Smooth muscle cell (in vitro differentiated cells): ENCODE data around the gene CPSF4. TPM values are rescaled to one million over a fixed set of nuclear protein-coding genes. Genes with fewer than 3 reads are reported as not detected.

ENCODE experiments used
- DNase-seq: peaks from one replicate; lab custom pipeline; 2025; ENCODE audit not compliant: unreplicated experiment; lab: John Stamatoyannopoulos, UW
- H2AFZ ChIP-seq: fragments of 200-600 bp; sonication (generic); 2 replicates; pipeline ENCODE4 v1.6.0; 2016; ENCODE audit warnings: antibody characterized with exemption, low read depth, mild to moderate bottlenecking
- H3F3A ChIP-seq: fragments of 200-600 bp; sonication (generic); 2 replicates; pipeline ENCODE4 v1.6.0; 2017; ENCODE audit warnings: antibody characterized with exemption, low read depth
- H3K27ac ChIP-seq: fragments of 200-600 bp; sonication (generic); 2 replicates; pipeline ENCODE4 v1.5.1; 2016; ENCODE audit warnings: low read depth, mild to moderate bottlenecking
- H3K27me3 ChIP-seq: fragments of 200-600 bp; sonication (generic); 2 replicates; pipeline ENCODE4 v1.6.1; 2016; ENCODE audit warnings: low read depth, mild to moderate bottlenecking
- H3K36me3 ChIP-seq: fragments of 200-600 bp; sonication (generic); 2 replicates; pipeline ENCODE4 v1.5.1; 2016; ENCODE audit warnings: low read depth
- H3K4me1 ChIP-seq: fragments of 200-600 bp; sonication (generic); 2 replicates; pipeline ENCODE4 v1.5.1; 2016; ENCODE audit warnings: low read depth
- H3K4me2 ChIP-seq: fragments of 200-600 bp; sonication (generic); 2 replicates; pipeline ENCODE4 v1.6.0; 2016; ENCODE audit warnings: mild to moderate bottlenecking
- H3K4me3 ChIP-seq: fragments of 200-600 bp; sonication (generic); 2 replicates; pipeline ENCODE4 v1.5.1; 2016; ENCODE audit warnings: mild to moderate bottlenecking
- H3K79me2 ChIP-seq: fragments of 200-600 bp; sonication (generic); 2 replicates; pipeline ENCODE4 v1.6.0; 2016; ENCODE audit warnings: low read depth, mild to moderate bottlenecking
- H3K9ac ChIP-seq: fragments of 200-600 bp; sonication (generic); 2 replicates; pipeline ENCODE4 v1.6.0; 2016; ENCODE audit warnings: low read depth
- H3K9me3 ChIP-seq: fragments of 200-600 bp; sonication (generic); replicated peaks from 2 replicates; pipeline ENCODE4 v1.5.1; 2016; ENCODE audit warnings: low read depth
- H4K20me1 ChIP-seq: fragments of 200-600 bp; sonication (generic); 2 replicates; pipeline ENCODE4 v1.6.0; 2016; ENCODE audit warnings: low read depth
- CTCF ChIP-seq: fragments of 200-600 bp; sonication (generic); IDR thresholded peaks from 2 replicates; pipeline ENCODE4 v1.5.1; 2017; ENCODE audit warnings: borderline replicate concordance, mild to moderate bottlenecking, antibody characterized with exemption; ENCODE audit not compliant: insufficient read depth, poor library complexity, severe bottlenecking
- WGBS: methylation state at CpG from one replicate; pipeline ENCODE4 v1.1.7; 2016; ENCODE audit warnings: low lambda C conversion rate; 5-methylcytosine and 5-hydroxymethylcytosine counted together
- polyA plus RNA-seq: library from polyadenylated mRNA; unstranded; fragments of >200 nt; fragmentation: Nextera tagmentation; extraction: Ambion mirVana; gene quantifications from 2 replicates; pipeline ENCODE4 v1.2.1, GENCODE V29; 2016
- total RNA-seq: library from RNA; depleted of rRNA; stranded (reverse); fragments of >200 nt; gene quantifications from 2 replicates; pipeline ENCODE4 v1.2.3, GENCODE V29; 2014

CPSF4 gene
- total and polyA plus RNA-seq, 2 experiments from 2014 or later: 27.1 to 30.3 TPM

GRCh38 chr7:99472561-99473314 is 34.0 kb downstream of the CPSF4 start, which contains the start of gene ZNF789:
Gene ZNF789 (plus strand): TSS chr7:99472890. CDS start chr7:99476457, 3,567 bp downstream.
- Histone ChIP-seq H3K9ac (peak within 1 kb of the TSS; percentile 87), H3K4me3 (peak within 1 kb of the TSS; percentile 87), H3K27ac (peak within 1 kb of the TSS; percentile 83), H2AFZ (peak within 1 kb of the TSS; percentile 93), H4K20me1 (peaks cover 10% of the 10 kb centered on the region), H3K27me3 (no peaks in the 10 kb centered on the region), H3K4me1 (no peaks in the 10 kb centered on the region), H3K36me3 (no peaks in the 10 kb centered on the region), H3K4me2 (peak within 1 kb of the TSS; percentile 94), H3F3A (peaks cover 3% of the 10 kb centered on the region), H3K79me2 (peaks cover 50% of the 10 kb centered on the region), H3K9me3 (no peaks in the 10 kb centered on the region)
- TF ChIP-seq CTCF: no peak
- WGBS: under 1% methylated on average over 49 of the region's 56 CpGs
- DNase-seq: peak; percentile 86

- Histone ChIP-seq H3K9me3 (no peaks in the 10 kb centered on the region), H3K79me2 (peaks cover 54% of the 10 kb centered on the region), H3K4me3 (peak overlapping the region; percentile 87), H3K27me3 (no peaks in the 10 kb centered on the region), H3K9ac (peak overlapping the region; percentile 87), H3K4me2 (peak overlapping the region; percentile 92), H3K36me3 (no peaks in the 10 kb centered on the region), H3K4me1 (no peaks in the 10 kb centered on the region), H4K20me1 (peaks cover 10% of the 10 kb centered on the region), H3K27ac (peak overlapping the region; percentile 72), H3F3A (peaks cover 3% of the 10 kb centered on the region), H2AFZ (peak overlapping the region; percentile 77)
- DNase-seq: no peak
- 4% methylated on average over 7 of the region's 7 CpGs for WGBS
- TF ChIP-seq CTCF: no peak
These were observed 34.5 kb downstream of the CPSF4 start for GRCh38 chr7:99473315-99473596.

- no peak for DNase-seq
These were observed 37.4 kb downstream of the CPSF4 start for GRCh38 chr7:99476107-99476506.

More at GRCh38 chr7:99476107-99476506, 37.4 kb downstream of the CPSF4 start:
- H3K36me3 ChIP-seq: peaks cover 6% of the 10 kb centered on the region
- H3F3A ChIP-seq: peaks cover under 1% of the 10 kb centered on the region
- no peak for TF ChIP-seq CTCF
- H3K9ac ChIP-seq: no peak overlapping the region
- H3K4me3 ChIP-seq: no peak overlapping the region
- peaks cover 63% of the 10 kb centered on the region for H3K79me2 ChIP-seq
- H3K4me2 ChIP-seq: no peak overlapping the region
- H3K4me1 ChIP-seq: no peaks in the 10 kb centered on the region
- no peaks in the 10 kb centered on the region for H3K9me3 ChIP-seq
- H4K20me1 ChIP-seq: peaks cover 10% of the 10 kb centered on the region
- H2AFZ ChIP-seq: no peak overlapping the region
- H3K27ac ChIP-seq: no peak overlapping the region
- H3K27me3 ChIP-seq: no peaks in the 10 kb centered on the region
- WGBS: 95% methylated on average over 5 of the region's 5 CpGs
